ENCODE data around the gene NRDE2.

DNA sequence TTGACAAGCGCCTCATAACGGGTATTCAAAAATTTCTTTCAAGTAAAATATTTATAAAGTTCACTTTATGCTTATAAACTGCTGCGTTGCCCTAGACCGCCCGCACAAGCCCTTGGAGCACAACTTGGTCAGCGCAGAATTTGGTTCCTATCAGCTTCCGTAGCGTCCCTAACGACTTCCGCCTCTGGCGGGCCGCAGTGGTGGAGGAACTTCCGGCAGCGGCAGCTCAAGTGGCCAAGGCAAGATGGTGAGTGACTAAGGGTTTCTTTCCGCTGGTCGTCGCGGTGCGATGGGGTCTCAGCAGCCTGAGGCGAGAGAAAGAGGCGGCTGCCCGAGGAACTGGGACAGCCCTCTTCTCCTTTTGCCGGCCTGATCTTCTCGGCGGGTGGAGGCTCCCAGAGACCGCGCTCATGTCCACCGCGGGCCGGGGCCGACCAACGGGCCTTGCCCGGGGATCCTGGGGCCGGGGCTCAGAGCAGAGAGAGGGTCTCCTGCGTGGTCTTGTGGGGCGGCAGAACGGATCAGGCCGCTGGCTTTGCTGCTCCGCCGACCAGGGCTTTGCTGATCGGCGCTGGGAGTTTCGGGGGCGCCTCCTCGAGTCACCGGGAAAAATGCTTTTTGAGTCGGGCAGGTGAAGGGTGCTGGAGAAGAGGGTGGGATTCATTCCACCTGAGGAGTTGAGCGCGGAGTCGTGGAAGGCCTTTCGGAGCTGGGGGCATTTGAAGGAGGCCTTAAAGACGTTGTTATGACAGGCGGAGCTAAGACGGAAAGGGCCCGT is 75.2 kb downstream of the NRDE2 start, which contains the start of gene PSMC1:
- TF ChIP-seq, protein P1, sequence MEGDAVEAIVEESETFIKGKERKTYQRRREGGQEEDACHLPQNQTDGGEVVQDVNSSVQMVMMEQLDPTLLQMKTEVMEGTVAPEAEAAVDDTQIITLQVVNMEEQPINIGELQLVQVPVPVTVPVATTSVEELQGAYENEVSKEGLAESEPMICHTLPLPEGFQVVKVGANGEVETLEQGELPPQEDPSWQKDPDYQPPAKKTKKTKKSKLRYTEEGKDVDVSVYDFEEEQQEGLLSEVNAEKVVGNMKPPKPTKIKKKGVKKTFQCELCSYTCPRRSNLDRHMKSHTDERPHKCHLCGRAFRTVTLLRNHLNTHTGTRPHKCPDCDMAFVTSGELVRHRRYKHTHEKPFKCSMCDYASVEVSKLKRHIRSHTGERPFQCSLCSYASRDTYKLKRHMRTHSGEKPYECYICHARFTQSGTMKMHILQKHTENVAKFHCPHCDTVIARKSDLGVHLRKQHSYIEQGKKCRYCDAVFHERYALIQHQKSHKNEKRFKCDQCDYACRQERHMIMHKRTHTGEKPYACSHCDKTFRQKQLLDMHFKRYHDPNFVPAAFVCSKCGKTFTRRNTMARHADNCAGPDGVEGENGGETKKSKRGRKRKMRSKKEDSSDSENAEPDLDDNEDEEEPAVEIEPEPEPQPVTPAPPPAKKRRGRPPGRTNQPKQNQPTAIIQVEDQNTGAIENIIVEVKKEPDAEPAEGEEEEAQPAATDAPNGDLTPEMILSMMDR (IDR thresholded peaks at IDR 0.05; ENCODE audit: poor library complexity), result no peak
- TF ChIP-seq EZH2phosphoT487 (IDR thresholded peaks at IDR 0.05; ENCODE audit: low read depth, severe bottlenecking, unreplicated experiment) (no peak), EZH2 (IDR thresholded peaks at IDR 0.05; ENCODE audit: borderline replicate concordance) (no peak)

Measured in hepatocyte (in vitro differentiated cells).